ENCODE data around the gene FAM89B.

Gene FAM89B

GRCh38 chr11:65622011-65622410 lies 49.7 kb downstream of the FAM89B start:
- no peak overlapping the region for H3K4me3 ChIP-seq (ENCODE audit: control insufficient read depth, low read depth, low read length)
- TF ChIP-seq, protein P1, sequence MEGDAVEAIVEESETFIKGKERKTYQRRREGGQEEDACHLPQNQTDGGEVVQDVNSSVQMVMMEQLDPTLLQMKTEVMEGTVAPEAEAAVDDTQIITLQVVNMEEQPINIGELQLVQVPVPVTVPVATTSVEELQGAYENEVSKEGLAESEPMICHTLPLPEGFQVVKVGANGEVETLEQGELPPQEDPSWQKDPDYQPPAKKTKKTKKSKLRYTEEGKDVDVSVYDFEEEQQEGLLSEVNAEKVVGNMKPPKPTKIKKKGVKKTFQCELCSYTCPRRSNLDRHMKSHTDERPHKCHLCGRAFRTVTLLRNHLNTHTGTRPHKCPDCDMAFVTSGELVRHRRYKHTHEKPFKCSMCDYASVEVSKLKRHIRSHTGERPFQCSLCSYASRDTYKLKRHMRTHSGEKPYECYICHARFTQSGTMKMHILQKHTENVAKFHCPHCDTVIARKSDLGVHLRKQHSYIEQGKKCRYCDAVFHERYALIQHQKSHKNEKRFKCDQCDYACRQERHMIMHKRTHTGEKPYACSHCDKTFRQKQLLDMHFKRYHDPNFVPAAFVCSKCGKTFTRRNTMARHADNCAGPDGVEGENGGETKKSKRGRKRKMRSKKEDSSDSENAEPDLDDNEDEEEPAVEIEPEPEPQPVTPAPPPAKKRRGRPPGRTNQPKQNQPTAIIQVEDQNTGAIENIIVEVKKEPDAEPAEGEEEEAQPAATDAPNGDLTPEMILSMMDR (IDR thresholded peaks at IDR 0.05; ENCODE audit: control insufficient read depth, insufficient read depth, low read depth, low read length, missing control alignments): no peak
- no peak for DNase-seq (ENCODE audit: low read depth)

DNA sequence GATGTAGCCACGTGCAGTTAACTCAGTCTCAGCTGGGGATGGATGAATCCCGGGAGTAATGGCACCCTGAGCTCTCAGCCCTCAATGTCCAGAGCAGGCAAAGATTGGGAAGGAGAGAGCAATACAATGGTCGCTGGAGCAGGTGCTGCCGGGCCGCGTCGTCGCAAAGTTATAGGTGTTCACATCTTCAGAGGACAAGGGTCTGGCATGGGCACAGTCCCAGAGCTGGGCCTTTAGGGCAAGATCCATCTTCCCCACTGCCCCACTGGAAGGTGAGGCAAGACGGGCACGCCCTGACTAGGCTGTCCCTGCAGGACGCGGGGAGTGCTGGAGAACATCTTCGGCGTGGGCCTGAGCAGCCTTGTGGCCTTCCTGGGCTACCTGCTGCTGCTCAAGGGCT lies 50.8 kb downstream of the FAM89B start:
- no peak overlapping the region for H3K4me3 ChIP-seq (ENCODE audit: control insufficient read depth, low read depth, low read length)
- DNase-seq (ENCODE audit: low read depth): no peak
- TF ChIP-seq, protein P1 (IDR thresholded peaks at IDR 0.05; ENCODE audit: control insufficient read depth, insufficient read depth, low read depth, low read length, missing control alignments): no peak
